ENCODE results near the gene SPECC1. TPM values are rescaled to one million over a fixed set of nuclear protein-coding genes. Genes with fewer than 3 reads are reported as not detected.

The SPECC1 gene
- total and polyA plus RNA-seq, 10 of the 15 experiments (the other 5 are each of a cell fraction or from before 2014, with no cell fraction given) = 6.4 to 40.6 (median 23.9) TPM

GRCh38 chr17:20122254-20122879 is 113.2 kb downstream of the SPECC1 start:
- 68% methylated on average over 8 of the region's 8 CpGs for WGBS (ENCODE audit: insufficient coverage, insufficient replicate concordance, low lambda C conversion rate, missing lambda C conversion rate)
- DNase-seq (ENCODE audit: low read depth, low spot score) (no peak), FAIRE-seq (no peak), ATAC-seq (no peak)
- Histone ChIP-seq H3K4me1 (ENCODE audit: control insufficient read depth, insufficient read depth, low read length) (no peaks in the 10 kb centered on the region), H3K36me3 (ENCODE audit: control insufficient read depth in 2 of 2, insufficient read depth in 2 of 2, low read length in 1 of 2) (no peaks in the 10 kb centered on the region), H3K79me2 (ENCODE audit: control insufficient read depth, insufficient read depth, low read length) (no peaks in the 10 kb centered on the region), H3K9me3 (replicated peaks; ENCODE audit: control insufficient read depth, insufficient read depth, low read length) (no peaks in the 10 kb centered on the region), H4K20me1 (ENCODE audit: control insufficient read depth, insufficient read depth) (no peaks in the 10 kb centered on the region), H3K4me3 (no peak overlapping the region), H3K27me3 (replicated peaks in 1 of 2; ENCODE audit: control insufficient read depth in 2 of 2, insufficient read depth in 2 of 2, low read length in 1 of 2) (no peaks in the 10 kb centered on the region), H3K27ac (ENCODE audit: control insufficient read depth, insufficient read depth) (no peak overlapping the region), H3K9ac (ENCODE audit: control insufficient read depth, insufficient read depth, low read length) (no peak overlapping the region), H2AFZ (ENCODE audit: control insufficient read depth, low read depth, low read length) (no peak overlapping the region), H3K4me2 (ENCODE audit: control insufficient read depth, insufficient read depth) (no peak overlapping the region)
- intact Hi-C loops (cut with micrococcal nuclease; ENCODE audit: unreplicated experiment) = no loop called here
- in situ Hi-C loops (cut with MboI) = no loop called here
- SMC1A ChIA-PET (ENCODE audit: uncharacterized antibody, unreplicated experiment) = interaction anchor here (1.2 to 1.8 kb wide), 2 partner anchors 105 to 194 kb away, joined by 3 to 6 read pairs; no protein-coding TSS in a partner anchor
- CTCF ChIA-PET = interaction anchor here (0.6 to 4.4 kb wide), 14 partner anchors 8 to 199 kb away, joined by 3 to 28 read pairs (median 3); no protein-coding TSS in a partner anchor
- BruUV-seq (replicated peaks) = no TSS peak
- no peak for TF ChIP-seq HDAC6 (IDR thresholded peaks at IDR 0.05; ENCODE audit: unreplicated experiment)
- TF ChIP-seq GABPA (IDR thresholded peaks at IDR 0.05; ENCODE audit: low read depth) = no peak
- no peak for TF ChIP-seq NKRF (conservative IDR thresholded peaks at IDR 0.05)
- TF ChIP-seq, protein P1, sequence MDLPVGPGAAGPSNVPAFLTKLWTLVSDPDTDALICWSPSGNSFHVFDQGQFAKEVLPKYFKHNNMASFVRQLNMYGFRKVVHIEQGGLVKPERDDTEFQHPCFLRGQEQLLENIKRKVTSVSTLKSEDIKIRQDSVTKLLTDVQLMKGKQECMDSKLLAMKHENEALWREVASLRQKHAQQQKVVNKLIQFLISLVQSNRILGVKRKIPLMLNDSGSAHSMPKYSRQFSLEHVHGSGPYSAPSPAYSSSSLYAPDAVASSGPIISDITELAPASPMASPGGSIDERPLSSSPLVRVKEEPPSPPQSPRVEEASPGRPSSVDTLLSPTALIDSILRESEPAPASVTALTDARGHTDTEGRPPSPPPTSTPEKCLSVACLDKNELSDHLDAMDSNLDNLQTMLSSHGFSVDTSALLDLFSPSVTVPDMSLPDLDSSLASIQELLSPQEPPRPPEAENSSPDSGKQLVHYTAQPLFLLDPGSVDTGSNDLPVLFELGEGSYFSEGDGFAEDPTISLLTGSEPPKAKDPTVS (IDR thresholded peaks at IDR 0.05; ENCODE audit: low read depth, low read length) = no peak
- TF ChIP-seq ZBED1 (IDR thresholded peaks at IDR 0.05; ENCODE audit: borderline replicate concordance) = no peak
- TF ChIP-seq SP1 (IDR thresholded peaks at IDR 0.05; ENCODE audit: low read depth, low read length) = no peak
- no peak for TF ChIP-seq HDAC2 (IDR thresholded peaks at IDR 0.05)
- no peak for TF ChIP-seq BRCA1 (IDR thresholded peaks at IDR 0.05; ENCODE audit: low read depth, low read length)
- TF ChIP-seq ZNF622 (IDR thresholded peaks at IDR 0.05) = no peak
- TF ChIP-seq NBN (IDR thresholded peaks at IDR 0.05) = no peak
- RAD21 ChIA-PET (ENCODE audit: unreplicated experiment) = interaction anchor here (0.6 to 1.2 kb wide), 5 partner anchors 31 to 166 kb away, joined by 3 to 7 read pairs (median 4); no protein-coding TSS in a partner anchor
- POLR2A ChIA-PET = no interaction called here
